Astrocyte (in vitro differentiated cells and primary cell): ENCODE data around the gene RAB4A.

Experiments
- CTCF ChIP-seq: IDR thresholded peaks from 2 replicates; pipeline ENCODE4 v1.5.1; 2011; ENCODE audit warnings: low read depth, mild to moderate bottlenecking, inconsistent platforms, low read length, moderate library complexity; ENCODE audit not compliant: insufficient read depth
- EZH2 ChIP-seq: IDR thresholded peaks from 2 replicates; pipeline ENCODE4 v1.6.1; 2012; ENCODE audit warnings: mild to moderate bottlenecking, low read length, inconsistent platforms; ENCODE audit not compliant: insufficient read depth

- no peak for TF ChIP-seq CTCF
- TF ChIP-seq EZH2: no peak
These were observed 31.8 kb downstream of the RAB4A start for GRCh38 chr1:229302740-229303139.
